Right renal pelvis (tissue), 4 donors: Measurements from ENCODE around the gene NAT10. TPM values are rescaled to one million over a fixed set of nuclear protein-coding genes. Genes with fewer than 3 reads are reported as not detected.

Experiments
- DNase-seq, 4 donors: peaks; one replicate each; pipeline ENCODE4 v3.0.0-alpha.2; 2013; ENCODE audit warnings: low read depth in 4 of 4, low spot score in 3 of 4, missing footprints in 1 of 4
- polyA plus RNA-seq, 4 donors: library from polyadenylated mRNA; unstranded; fragments of 120-200 nt; gene quantifications; one replicate each; pipeline ENCODE4 v1.2.1, GENCODE V29; 2013; ENCODE audit not compliant: insufficient read length in 4 of 4

Gene NAT10
- polyA plus RNA-seq, 4 donors, result 49.9 to 51.9 (median 50.4) TPM

DNA sequence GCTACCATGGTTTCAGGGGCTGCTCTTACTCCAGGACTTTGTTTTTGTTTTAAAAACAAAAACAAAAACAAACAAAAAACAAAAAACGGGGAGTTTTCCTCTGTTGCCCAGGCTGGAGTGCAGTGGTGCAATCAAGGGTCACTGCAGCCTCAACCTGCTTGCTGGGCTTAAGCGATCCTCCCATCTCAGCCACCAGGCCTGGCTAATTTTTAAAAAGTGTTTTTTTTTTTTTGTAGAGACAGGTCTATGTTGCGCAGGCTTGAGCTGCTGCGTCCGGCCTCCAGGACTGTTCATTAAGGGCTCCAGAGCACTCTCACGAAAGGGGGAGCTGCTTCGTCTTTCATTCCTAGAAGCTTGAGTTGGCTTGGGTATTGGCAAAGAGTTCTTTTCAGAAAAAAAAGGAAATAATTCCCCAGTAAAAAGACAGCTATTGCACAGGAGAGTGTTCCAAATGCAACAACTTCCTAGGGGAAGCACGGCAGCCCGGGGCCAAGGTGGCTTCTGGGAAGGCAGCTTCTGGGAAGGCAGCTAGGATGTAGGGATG is 78.5 kb downstream of the NAT10 start:
- no peak for DNase-seq

- no peak for DNase-seq
Measured at GRCh38 chr11:34184505-34185015, 79.1 kb downstream of the NAT10 start.

DNA sequence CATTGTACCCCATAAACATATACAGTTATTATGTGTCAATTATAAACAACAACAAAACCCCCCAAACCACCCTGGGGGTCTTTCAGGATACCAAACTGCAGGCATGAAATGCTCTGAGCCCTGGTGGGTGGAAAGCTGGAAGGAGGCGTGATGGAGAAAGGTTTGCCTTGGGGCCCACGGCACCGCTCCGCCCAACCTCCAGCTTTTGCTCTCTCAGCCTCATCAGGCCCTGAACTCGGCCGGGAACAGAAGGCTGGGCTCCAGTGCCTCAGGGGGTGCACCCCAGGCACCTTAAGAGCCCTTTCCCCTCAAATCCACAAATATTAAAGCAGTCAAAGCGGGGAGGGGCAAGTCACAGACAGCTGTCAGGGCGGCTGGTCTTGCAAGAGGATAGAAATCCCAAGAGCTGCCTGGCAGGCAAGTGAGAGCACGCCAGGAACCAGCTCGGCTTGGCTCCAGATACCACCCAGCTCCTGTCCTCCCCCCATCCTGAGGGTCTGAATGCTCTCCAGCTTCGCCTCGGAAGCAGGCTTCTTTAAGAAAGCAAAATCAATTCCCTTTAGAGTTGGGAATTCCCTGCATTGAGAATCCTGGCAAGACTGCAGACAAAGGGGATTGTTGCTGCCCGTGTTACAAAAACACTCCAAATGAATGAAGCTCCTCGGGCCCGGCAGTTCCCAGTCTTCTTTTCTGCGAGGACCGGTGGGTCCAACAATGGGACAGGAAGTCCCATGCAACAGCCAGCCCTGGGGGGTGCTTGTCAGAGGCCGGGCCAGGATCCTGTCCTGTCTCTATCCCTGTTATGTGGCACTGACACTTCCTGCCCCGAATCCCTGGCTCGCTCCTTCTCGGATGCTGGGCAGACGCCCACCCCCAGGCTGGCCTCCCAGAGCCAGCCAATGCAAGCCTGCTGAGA is 80.8 kb downstream of the NAT10 start:
- no peak for DNase-seq

GRCh38 chr11:34188181-34188580 is 82.8 kb downstream of the NAT10 start:
- no peak for DNase-seq

DNA sequence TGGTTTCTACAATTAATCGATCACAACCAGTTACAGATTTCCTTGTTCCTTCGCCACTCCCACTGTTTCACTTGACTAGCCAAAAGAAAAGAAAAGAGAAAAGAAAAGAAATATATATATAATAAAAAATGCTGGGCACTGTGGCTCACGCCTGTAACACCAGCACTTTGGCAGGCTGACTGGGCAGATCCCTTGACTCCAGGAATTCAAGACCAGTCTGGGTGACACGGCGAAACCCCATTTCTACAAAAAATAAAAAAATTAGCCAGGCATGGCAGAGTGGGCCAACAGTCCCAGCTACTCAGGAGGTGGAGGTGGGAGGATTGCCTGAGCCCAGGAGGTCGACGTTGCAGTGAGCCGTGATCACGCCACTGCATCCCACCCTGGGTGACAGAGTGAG is 83.8 kb downstream of the NAT10 start:
- DNase-seq, result no peak

- DNase-seq, result no peak
Measured at GRCh38 chr11:34190192-34191139, 85.0 kb downstream of the NAT10 start.

GRCh38 chr11:34191578-34191977 is 86.1 kb downstream of the NAT10 start:
- no peak for DNase-seq

GRCh38 chr11:34192481-34193401 is 87.3 kb downstream of the NAT10 start:
- DNase-seq, result no peak

- DNase-seq, result no peak
Measured at GRCh38 chr11:34194576-34195335, 89.3 kb downstream of the NAT10 start.

Other genes starting within 250 kb of the NAT10 start
- gene LMO2, start 213.6 kb upstream of the NAT10 start, polyA plus RNA-seq, result 10 to 100 TPM; 29.1 to 38.8 (median 35.7) TPM
- gene CAPRIN1, start 53.9 kb upstream of the NAT10 start, polyA plus RNA-seq, result 100 to 1,000 TPM; 258 to 307 (median 286) TPM